Calu3 (cell line): ENCODE measurements around the gene FLT3. TPM values are rescaled to one million over a fixed set of nuclear protein-coding genes. Genes with fewer than 3 reads are reported as not detected.
"Not testable (repeated sequence)": the region's sequence is repeated elsewhere in the genome, so short reads cannot be mapped to it uniquely, and the experiment has no call there.

Experiments
- BruUV-seq: library from RNA; stranded (reverse); fragments of 400-500 nt; replicated peaks from 2 replicates; lab custom pipeline; 2021; lab: Mats Ljungman, UMichigan
- CTCF ChIA-PET: fragments of 300-600 bp; sonication (Branson Sonifier 250); formaldehyde crosslinking; loops from one replicate; lab custom pipeline; 2022; ENCODE audit warnings: antibody characterized with exemption; lab: Charles Lee
- DNase-seq: peaks from one replicate; pipeline ENCODE4 v3.0.0; 2022
- H3K27ac Mint-ChIP-seq: one replicate; pipeline ENCODE4 v1.8.0; 2022; ENCODE audit warnings: mixed read lengths; ENCODE audit not compliant: unreplicated experiment
- H3K27me3 Mint-ChIP-seq: one replicate; pipeline ENCODE4 v1.8.0; 2022; ENCODE audit warnings: mixed read lengths; ENCODE audit not compliant: unreplicated experiment
- H3K36me3 Mint-ChIP-seq: one replicate; pipeline ENCODE4 v1.8.0; 2022; ENCODE audit warnings: mild to moderate bottlenecking, moderate library complexity, mixed read lengths; ENCODE audit not compliant: insufficient read depth, unreplicated experiment
- H3K4me1 Mint-ChIP-seq: one replicate; pipeline ENCODE4 v1.8.0; 2022; ENCODE audit warnings: mild to moderate bottlenecking, low read depth, mixed read lengths; ENCODE audit not compliant: unreplicated experiment
- H3K4me3 Mint-ChIP-seq: one replicate; pipeline ENCODE4 v1.8.0; 2022; ENCODE audit warnings: mild to moderate bottlenecking, low read depth, moderate library complexity, mixed read lengths; ENCODE audit not compliant: unreplicated experiment
- H3K9me3 Mint-ChIP-seq: one replicate; pipeline ENCODE4 v1.8.0; 2022; ENCODE audit warnings: low read depth, mixed read lengths; ENCODE audit not compliant: unreplicated experiment
- CTCF ChIP-seq: fragments of 200-600 bp; IDR thresholded peaks from one replicate; pipeline ENCODE4 v1.8.0; 2022; ENCODE audit warnings: antibody characterized with exemption; ENCODE audit not compliant: unreplicated experiment
- intact Hi-C: fragments of 100-400 bp; cut with micrococcal nuclease; formaldehyde crosslinking; loops from one replicate; pipeline ENCODE4 v1.10.0; 2022; ENCODE audit not compliant: unreplicated experiment
- total RNA-seq: library from RNA; stranded (reverse); gene quantifications from 2 replicates; pipeline ENCODE4 v1.2.3, GENCODE V29; 2022

Gene FLT3
- total RNA-seq, 1 experiment from 2014 or later, result not detected

- Mint-ChIP-seq H3K4me1 (no peaks in the 10 kb centered on the region), H3K27ac (no peak overlapping the region), H3K4me3 (no peak overlapping the region), H3K9me3 (no peaks in the 10 kb centered on the region), H3K27me3 (peaks cover 43% of the 10 kb centered on the region), H3K36me3 (no peaks in the 10 kb centered on the region)
- CTCF ChIA-PET, result no interaction called here
- intact Hi-C loops, result no loop called here
- no TSS peak for BruUV-seq
- DNase-seq, result no peak
- no peak for TF ChIP-seq CTCF
Measured at GRCh38 chr13:28010046-28010445, 90.3 kb downstream of the FLT3 start.

GRCh38 chr13:28005016-28005415, 95.4 kb downstream of the FLT3 start:
- BruUV-seq, DNase-seq, CTCF ChIA-PET, H3K4me1 Mint-ChIP-seq, H3K9me3 Mint-ChIP-seq, H3K27ac Mint-ChIP-seq, intact Hi-C loops, H3K36me3 Mint-ChIP-seq, H3K4me3 Mint-ChIP-seq: not testable (repeated sequence)
- peaks cover 10% of the 10 kb centered on the region for H3K27me3 Mint-ChIP-seq

GRCh38 chr13:28002886-28003698, 97.3 kb downstream of the FLT3 start:
- CTCF ChIA-PET, result interaction anchor here (0.6 kb wide), 1 partner anchor 8 kb away, joined by 4 read pairs; no protein-coding TSS in a partner anchor
- Mint-ChIP-seq H3K9me3 (no peaks in the 10 kb centered on the region), H3K27ac (no peak overlapping the region), H3K27me3 (no peaks in the 10 kb centered on the region), H3K36me3 (no peaks in the 10 kb centered on the region), H3K4me3 (no peak overlapping the region), H3K4me1 (no peaks in the 10 kb centered on the region)
- intact Hi-C loops, result no loop called here
- DNase-seq, result no peak
- no TSS peak for BruUV-seq
- TF ChIP-seq CTCF, result no peak

GRCh38 chr13:28001837-28002473, 98.4 kb downstream of the FLT3 start:
- H3K9me3 Mint-ChIP-seq, result no peaks in the 10 kb centered on the region
- H3K4me3 Mint-ChIP-seq, result no peak overlapping the region
- no peaks in the 10 kb centered on the region for H3K36me3 Mint-ChIP-seq
- H3K27me3 Mint-ChIP-seq, result no peaks in the 10 kb centered on the region
- no TSS peak for BruUV-seq
- no peak for TF ChIP-seq CTCF
- intact Hi-C loops, result no loop called here
- CTCF ChIA-PET, result interaction anchor here (0.6 kb wide), 1 partner anchor 7 kb away, joined by 4 read pairs; no protein-coding TSS in a partner anchor
- no peaks in the 10 kb centered on the region for H3K4me1 Mint-ChIP-seq
- no peak for DNase-seq
- no peak overlapping the region for H3K27ac Mint-ChIP-seq

- intact Hi-C loops, result no loop called here
- DNase-seq, result no peak
- H3K27ac Mint-ChIP-seq, result no peak overlapping the region
- no peak overlapping the region for H3K4me3 Mint-ChIP-seq
- BruUV-seq, result no TSS peak
- H3K36me3 Mint-ChIP-seq, result no peaks in the 10 kb centered on the region
- no peak for TF ChIP-seq CTCF
- H3K4me1 Mint-ChIP-seq, result no peaks in the 10 kb centered on the region
- CTCF ChIA-PET, result no interaction called here
- no peaks in the 10 kb centered on the region for H3K27me3 Mint-ChIP-seq
- no peaks in the 10 kb centered on the region for H3K9me3 Mint-ChIP-seq
Measured at GRCh38 chr13:28001049-28001448, 99.3 kb downstream of the FLT3 start.
